Astrocyte (in vitro differentiated cells and primary cell): ENCODE data around the gene ENG. TPM values are rescaled to one million over a fixed set of nuclear protein-coding genes. Genes with fewer than 3 reads are reported as not detected.
"Not testable (repeated sequence)": the region's sequence is repeated elsewhere in the genome, so short reads cannot be mapped to it uniquely, and the experiment has no call there.

Experiments
- DNase-seq: peaks from one replicate; pipeline ENCODE4 v3.0.0-alpha.2; 2010; ENCODE audit warnings: low read depth
- FAIRE-seq: peaks from 2 replicates; lab custom pipeline; 2011; peaks lifted over from hg19 to GRCh38; lab: Jason Lieb, UNC
- H2AFZ ChIP-seq: 2 replicates; pipeline ENCODE4 v1.6.0; 2012; ENCODE audit warnings: low read depth, low read length, inconsistent platforms
- H3K27ac ChIP-seq: 2 replicates; pipeline ENCODE4 v1.5.1; 2011; ENCODE audit warnings: low read depth, low read length, inconsistent platforms
- H3K27me3 ChIP-seq: 2 replicates; pipeline ENCODE4 v1.6.0; 2011; ENCODE audit warnings: low read length, inconsistent platforms; ENCODE audit not compliant: insufficient read depth
- H3K36me3 ChIP-seq: 2 replicates; pipeline ENCODE4 v1.5.1; 2011; ENCODE audit warnings: low read length, inconsistent platforms; ENCODE audit not compliant: insufficient read depth
- H3K4me1 ChIP-seq: 2 replicates; pipeline ENCODE4 v1.5.1; 2011; ENCODE audit warnings: low read length, inconsistent platforms; ENCODE audit not compliant: insufficient read depth
- H3K4me2 ChIP-seq: 2 replicates; pipeline ENCODE4 v1.6.0; 2012; ENCODE audit warnings: low read length, inconsistent platforms
- H3K4me3 ChIP-seq: 2 replicates; pipeline ENCODE4 v1.5.1; 2011; ENCODE audit warnings: low read depth, mild to moderate bottlenecking, low read length, inconsistent platforms; ENCODE audit not compliant: insufficient read depth
- H3K79me2 ChIP-seq: 2 replicates; pipeline ENCODE4 v1.6.0; 2012; ENCODE audit warnings: mild to moderate bottlenecking, low read length, inconsistent platforms; ENCODE audit not compliant: insufficient read depth
- H3K9ac ChIP-seq: 2 replicates; pipeline ENCODE4 v1.6.0; 2012; ENCODE audit warnings: mild to moderate bottlenecking, low read length, inconsistent platforms
- H3K9me3 ChIP-seq: 2 replicates; pipeline ENCODE4 v1.5.1; 2012; ENCODE audit warnings: low read depth, mild to moderate bottlenecking, low read length, inconsistent platforms; ENCODE audit not compliant: insufficient read depth
- H4K20me1 ChIP-seq: 2 replicates; pipeline ENCODE4 v1.6.0; 2012; ENCODE audit warnings: low read length, inconsistent platforms; ENCODE audit not compliant: insufficient read depth
- H3K27ac Mint-ChIP-seq: one replicate; pipeline ENCODE4 v1.8.0; 2021; ENCODE audit warnings: mild to moderate bottlenecking, mixed read lengths; ENCODE audit not compliant: unreplicated experiment
- H3K27me3 Mint-ChIP-seq: one replicate; pipeline ENCODE4 v1.8.0; 2021; ENCODE audit warnings: low read depth, mixed read lengths; ENCODE audit not compliant: unreplicated experiment
- H3K36me3 Mint-ChIP-seq: one replicate; pipeline ENCODE4 v1.8.0; 2021; ENCODE audit warnings: low read depth, mixed read lengths; ENCODE audit not compliant: unreplicated experiment
- H3K4me1 Mint-ChIP-seq: one replicate; pipeline ENCODE4 v1.8.0; 2021; ENCODE audit warnings: low read depth, mixed read lengths; ENCODE audit not compliant: unreplicated experiment
- H3K4me3 Mint-ChIP-seq: one replicate; pipeline ENCODE4 v1.8.0; 2021; ENCODE audit warnings: mild to moderate bottlenecking, moderate library complexity, mixed read lengths; ENCODE audit not compliant: unreplicated experiment
- H3K9me3 Mint-ChIP-seq: one replicate; pipeline ENCODE4 v1.8.0; 2021; ENCODE audit warnings: mild to moderate bottlenecking, mixed read lengths; ENCODE audit not compliant: unreplicated experiment
- EZH2 ChIP-seq: IDR thresholded peaks from 2 replicates; pipeline ENCODE4 v1.6.1; 2012; ENCODE audit warnings: mild to moderate bottlenecking, low read length, inconsistent platforms; ENCODE audit not compliant: insufficient read depth
- total RNA-seq: library from RNA; stranded (reverse); gene quantifications from 2 replicates; pipeline ENCODE4 v1.2.1, GENCODE V29; 2021
- TF ChIP-seq, protein P1 (sequence below): IDR thresholded peaks from 2 replicates; pipeline ENCODE4 v1.5.1; 2011; ENCODE audit warnings: low read depth, mild to moderate bottlenecking, inconsistent platforms, low read length, moderate library complexity; ENCODE audit not compliant: insufficient read depth

Gene ENG
- total RNA-seq, 1 donor from 2014 or later: 1.2 TPM

DNA sequence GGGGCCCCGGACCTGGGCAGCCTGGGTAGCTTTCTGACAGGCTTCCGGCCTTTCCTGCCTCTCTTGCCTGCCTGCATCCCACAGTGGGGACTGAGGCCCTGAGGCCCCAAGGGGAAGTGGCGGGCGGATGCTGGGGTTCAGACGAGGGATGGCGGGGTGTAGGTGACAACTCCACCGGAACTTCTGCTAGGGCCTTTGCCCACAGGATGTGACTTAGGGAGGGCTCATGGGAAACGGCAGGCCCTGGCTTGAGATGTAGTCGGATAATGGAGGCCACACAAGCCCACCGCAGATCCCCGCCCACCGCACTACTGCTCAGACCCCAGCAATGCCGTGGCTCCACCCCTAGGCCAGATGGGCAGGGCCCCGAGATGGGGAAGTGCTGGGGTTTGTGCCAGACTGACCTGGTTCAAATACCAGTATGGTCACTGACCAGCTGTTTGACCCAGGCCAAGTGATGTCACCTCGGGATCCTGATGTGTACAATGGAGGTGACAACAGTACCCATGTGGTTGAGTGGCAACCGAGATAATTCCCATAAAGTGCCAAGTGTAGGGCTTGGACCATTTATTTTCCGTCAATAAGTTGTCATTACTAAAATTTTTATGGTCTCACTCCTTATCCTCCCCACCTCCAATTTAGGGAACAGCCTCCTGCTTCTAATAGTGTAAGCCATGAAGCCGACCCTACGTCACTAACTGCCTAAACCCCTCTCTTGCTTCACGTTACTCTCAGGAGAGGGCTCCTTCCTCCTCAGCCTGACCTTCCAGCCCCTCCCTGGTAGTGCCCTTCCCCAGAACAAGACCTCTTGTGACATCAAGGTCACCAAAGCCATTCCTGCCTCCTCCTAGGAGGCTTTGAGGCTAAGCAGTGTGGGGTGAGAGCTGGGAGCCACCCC, 71.1 kb downstream of the ENG start:
- H3K27ac Mint-ChIP-seq: no peak overlapping the region
- H3K4me3 Mint-ChIP-seq: peak overlapping the region; percentile 14
- Histone ChIP-seq H2AFZ (no peak overlapping the region), H3K4me1 (peaks cover 4% of the 10 kb centered on the region), H3K79me2 (peaks cover 25% of the 10 kb centered on the region), H3K4me2 (no peak overlapping the region), H3K4me3 (no peak overlapping the region), H3K36me3 (peaks cover 10% of the 10 kb centered on the region), H4K20me1 (peaks cover 21% of the 10 kb centered on the region), H3K27ac (no peak overlapping the region), H3K9ac (no peak overlapping the region), H3K27me3 (no peaks in the 10 kb centered on the region), H3K9me3 (no peaks in the 10 kb centered on the region)
- H3K9me3 Mint-ChIP-seq: no peaks in the 10 kb centered on the region
- DNase-seq (no peak), FAIRE-seq (no peak)
- H3K4me1 Mint-ChIP-seq: peaks cover 8% of the 10 kb centered on the region
- peaks cover 9% of the 10 kb centered on the region for H3K36me3 Mint-ChIP-seq
- TF ChIP-seq, protein P1, sequence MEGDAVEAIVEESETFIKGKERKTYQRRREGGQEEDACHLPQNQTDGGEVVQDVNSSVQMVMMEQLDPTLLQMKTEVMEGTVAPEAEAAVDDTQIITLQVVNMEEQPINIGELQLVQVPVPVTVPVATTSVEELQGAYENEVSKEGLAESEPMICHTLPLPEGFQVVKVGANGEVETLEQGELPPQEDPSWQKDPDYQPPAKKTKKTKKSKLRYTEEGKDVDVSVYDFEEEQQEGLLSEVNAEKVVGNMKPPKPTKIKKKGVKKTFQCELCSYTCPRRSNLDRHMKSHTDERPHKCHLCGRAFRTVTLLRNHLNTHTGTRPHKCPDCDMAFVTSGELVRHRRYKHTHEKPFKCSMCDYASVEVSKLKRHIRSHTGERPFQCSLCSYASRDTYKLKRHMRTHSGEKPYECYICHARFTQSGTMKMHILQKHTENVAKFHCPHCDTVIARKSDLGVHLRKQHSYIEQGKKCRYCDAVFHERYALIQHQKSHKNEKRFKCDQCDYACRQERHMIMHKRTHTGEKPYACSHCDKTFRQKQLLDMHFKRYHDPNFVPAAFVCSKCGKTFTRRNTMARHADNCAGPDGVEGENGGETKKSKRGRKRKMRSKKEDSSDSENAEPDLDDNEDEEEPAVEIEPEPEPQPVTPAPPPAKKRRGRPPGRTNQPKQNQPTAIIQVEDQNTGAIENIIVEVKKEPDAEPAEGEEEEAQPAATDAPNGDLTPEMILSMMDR: no peak
- TF ChIP-seq EZH2: no peak
- peaks cover 3% of the 10 kb centered on the region for H3K27me3 Mint-ChIP-seq

DNA sequence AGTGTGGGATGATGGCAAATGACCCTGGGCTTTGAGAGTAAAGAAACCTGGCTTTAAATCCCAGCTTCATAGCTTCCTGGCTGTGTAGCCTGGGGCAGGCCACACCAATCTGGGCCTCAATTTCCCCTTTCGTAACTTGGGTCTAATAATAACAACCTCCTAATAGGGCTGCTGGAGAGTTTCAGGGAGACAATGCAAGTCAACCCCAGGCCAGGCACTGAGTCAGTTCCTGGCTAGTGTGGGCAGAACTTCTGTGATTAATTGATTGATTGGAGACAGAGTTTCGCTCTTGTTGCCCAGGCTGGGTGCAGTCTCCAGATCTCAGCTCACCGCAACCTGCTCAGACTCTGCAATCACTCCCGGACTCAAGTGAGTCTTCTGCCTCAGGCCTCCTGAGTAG, 72.7 kb downstream of the ENG start:
- no peaks in the 10 kb centered on the region for H3K4me1 Mint-ChIP-seq
- no peak for TF ChIP-seq EZH2
- TF ChIP-seq, protein P1: no peak
- Histone ChIP-seq H3K4me1 (no peaks in the 10 kb centered on the region), H2AFZ (no peak overlapping the region), H3K4me3 (no peak overlapping the region), H3K36me3 (no peaks in the 10 kb centered on the region), H4K20me1 (peaks cover 6% of the 10 kb centered on the region), H3K79me2 (peaks cover 10% of the 10 kb centered on the region), H3K9me3 (no peaks in the 10 kb centered on the region), H3K9ac (no peak overlapping the region), H3K27me3 (no peaks in the 10 kb centered on the region), H3K27ac (no peak overlapping the region), H3K4me2 (no peak overlapping the region)
- H3K36me3 Mint-ChIP-seq: peaks cover 2% of the 10 kb centered on the region
- H3K27ac Mint-ChIP-seq: no peak overlapping the region
- no peak overlapping the region for H3K4me3 Mint-ChIP-seq
- H3K9me3 Mint-ChIP-seq: no peaks in the 10 kb centered on the region
- H3K27me3 Mint-ChIP-seq: peaks cover 3% of the 10 kb centered on the region
- DNase-seq: no peak
- no peak for FAIRE-seq

DNA sequence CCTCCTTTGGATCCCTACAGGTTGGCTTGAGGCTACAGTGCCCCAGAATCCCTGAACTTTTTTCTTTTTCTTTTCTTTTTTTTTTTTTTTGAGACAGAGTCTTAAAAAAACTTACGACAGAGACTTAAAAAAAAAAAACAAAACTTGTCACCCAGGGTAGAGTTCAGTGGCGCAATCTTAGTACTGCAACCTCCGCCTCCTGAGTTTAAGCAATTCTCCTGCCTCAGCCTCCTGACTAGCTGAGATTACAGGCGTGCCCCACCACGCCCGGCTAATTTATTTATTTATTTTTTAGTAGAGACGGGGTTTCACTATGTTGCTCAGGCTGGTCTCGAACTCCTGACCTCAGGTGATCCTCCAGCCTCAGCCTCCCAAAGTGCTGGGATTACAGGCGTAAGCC, 73.5 kb downstream of the ENG start:
- H3K9me3 Mint-ChIP-seq, FAIRE-seq, H3K27ac Mint-ChIP-seq: not testable (repeated sequence)

More for the DNA sequence above, 73.5 kb downstream of the ENG start:
- not testable (repeated sequence) for H2AFZ ChIP-seq, H3K36me3 ChIP-seq, H3K9me3 ChIP-seq, H3K36me3 Mint-ChIP-seq, H3K4me3 Mint-ChIP-seq, H3K4me1 Mint-ChIP-seq, H3K4me3 ChIP-seq, H3K79me2 ChIP-seq, DNase-seq, H3K27me3 Mint-ChIP-seq, H3K4me2 ChIP-seq, H3K9ac ChIP-seq, H3K27me3 ChIP-seq, H4K20me1 ChIP-seq, H3K4me1 ChIP-seq, H3K27ac ChIP-seq
